RCC 7860 (cell line): ENCODE measurements around the gene SERTAD3.
A peak's percentile ranks its signal among the peaks of the same experiment; 100 is the strongest.
"Not testable (repeated sequence)": the region's sequence is repeated elsewhere in the genome, so short reads cannot be mapped to it uniquely, and the experiment has no call there.

Source experiments
- DNase-seq: peaks from one replicate; pipeline ENCODE4 v3.0.0-alpha.2; 2015; ENCODE audit warnings: low spot score
- FAIRE-seq: peaks from 2 replicates; lab custom pipeline; 2012; peaks lifted over from hg19 to GRCh38; lab: Jason Lieb, UNC

SERTAD3 gene

GRCh38 chr19:40412866-40413265 is 31.3 kb downstream of the SERTAD3 start:
- FAIRE-seq, result no peak
- no peak for DNase-seq

- no peak for DNase-seq
- no peak for FAIRE-seq
Measured at GRCh38 chr19:40411958-40412499, 32.1 kb downstream of the SERTAD3 start.

GRCh38 chr19:40411125-40411842 is 32.9 kb downstream of the SERTAD3 start:
- no peak for DNase-seq
- FAIRE-seq, result no peak

GRCh38 chr19:40410030-40410389 is 34.1 kb downstream of the SERTAD3 start:
- DNase-seq (no peak), FAIRE-seq (no peak)

- not testable (repeated sequence) for DNase-seq, FAIRE-seq
Measured at GRCh38 chr19:40408598-40408925, 35.6 kb downstream of the SERTAD3 start.

GRCh38 chr19:40407714-40408597 is 36.2 kb downstream of the SERTAD3 start:
- FAIRE-seq, result no peak

GRCh38 chr19:40403262-40403984 is 40.7 kb downstream of the SERTAD3 start:
- DNase-seq, result peak; percentile 52
- no peak for FAIRE-seq

More at GRCh38 chr19:40407714-40408597, 36.2 kb downstream of the SERTAD3 start:
- DNase-seq, result no peak

GRCh38 chr19:40400559-40400958 is 43.6 kb downstream of the SERTAD3 start:
- FAIRE-seq (no peak), DNase-seq (no peak)

GRCh38 chr19:40398417-40399131 is 45.6 kb downstream of the SERTAD3 start:
- FAIRE-seq (no peak), DNase-seq (no peak)

GRCh38 chr19:40397568-40397906 is 46.6 kb downstream of the SERTAD3 start:
- no peak for DNase-seq
- FAIRE-seq, result no peak

GRCh38 chr19:40396886-40397567 is 47.1 kb downstream of the SERTAD3 start:
- DNase-seq (no peak), FAIRE-seq (no peak)

- no peak for FAIRE-seq
Measured at GRCh38 chr19:40395956-40396355, 48.2 kb downstream of the SERTAD3 start.

GRCh38 chr19:40394816-40395210 is 49.3 kb downstream of the SERTAD3 start:
- no peak for FAIRE-seq

More at GRCh38 chr19:40395956-40396355, 48.2 kb downstream of the SERTAD3 start:
- no peak for DNase-seq

GRCh38 chr19:40393894-40394815 is 50.0 kb downstream of the SERTAD3 start:
- DNase-seq (no peak), FAIRE-seq (no peak)

More at GRCh38 chr19:40394816-40395210, 49.3 kb downstream of the SERTAD3 start:
- no peak for DNase-seq

- FAIRE-seq (no peak), DNase-seq (no peak)
Measured at GRCh38 chr19:40392894-40393517, 51.1 kb downstream of the SERTAD3 start.

GRCh38 chr19:40392123-40392522 is 52.0 kb downstream of the SERTAD3 start:
- DNase-seq (no peak), FAIRE-seq (no peak)
